ENCODE data around the gene RAB37.

- no peak for TF ChIP-seq KAT7 (CRISPR knock-in tag; IDR thresholded peaks at IDR 0.05; ENCODE audit: borderline replicate concordance)
- peak; percentile 99 for TF ChIP-seq CTCF (IDR thresholded peaks at IDR 0.05)
- no peak for TF ChIP-seq E2F1 (CRISPR knock-in tag; IDR thresholded peaks at IDR 0.05)
- TF ChIP-seq ESRRA (CRISPR knock-in tag; IDR thresholded peaks at IDR 0.05; ENCODE audit: borderline replicate concordance) = no peak
- TF ChIP-seq IRF1 (CRISPR knock-in tag; IDR thresholded peaks at IDR 0.05) = no peak
- no peak for TF ChIP-seq GABPB1 (CRISPR knock-in tag; IDR thresholded peaks at IDR 0.05)
Measured at GRCh38 chr17:74744714-74745547, 7.9 kb downstream of the RAB37 start.

All from WTC11 (cell line).